ELR (cell line): ENCODE measurements around the gene RAB40C.

Source experiments
- DNase-seq: peaks from one replicate; pipeline ENCODE4 v3.0.0-alpha.2; 2015; ENCODE audit warnings: low read depth

The RAB40C gene

GRCh38 chr16:575354-576196 lies 14.3 kb upstream of the RAB40C start:
- DNase-seq, result no peak

GRCh38 chr16:576197-576822 lies 13.6 kb upstream of the RAB40C start:
- no peak for DNase-seq

DNA sequence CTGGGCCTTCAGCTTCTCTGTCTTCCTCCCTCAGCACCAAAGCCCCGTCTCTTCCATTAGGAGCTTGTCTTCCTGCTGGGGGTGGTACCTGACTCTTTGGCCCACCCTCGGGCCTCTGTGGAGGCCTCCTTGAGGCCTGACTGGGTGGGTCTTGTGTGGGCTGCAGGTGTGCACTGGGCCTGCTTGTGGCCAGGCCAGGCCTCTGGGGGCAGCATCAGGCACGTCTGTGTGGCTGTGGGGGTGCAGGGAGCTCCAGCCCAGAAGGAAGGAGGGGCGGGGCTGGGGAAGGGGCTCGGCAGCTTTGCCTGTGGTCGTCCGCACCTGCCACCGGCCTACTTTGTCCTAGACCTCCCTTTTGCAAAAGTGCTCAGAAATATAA lies 13.1 kb upstream of the RAB40C start:
- no peak for DNase-seq

GRCh38 chr16:577796-578195 lies 12.1 kb upstream of the RAB40C start:
- DNase-seq, result no peak

DNA sequence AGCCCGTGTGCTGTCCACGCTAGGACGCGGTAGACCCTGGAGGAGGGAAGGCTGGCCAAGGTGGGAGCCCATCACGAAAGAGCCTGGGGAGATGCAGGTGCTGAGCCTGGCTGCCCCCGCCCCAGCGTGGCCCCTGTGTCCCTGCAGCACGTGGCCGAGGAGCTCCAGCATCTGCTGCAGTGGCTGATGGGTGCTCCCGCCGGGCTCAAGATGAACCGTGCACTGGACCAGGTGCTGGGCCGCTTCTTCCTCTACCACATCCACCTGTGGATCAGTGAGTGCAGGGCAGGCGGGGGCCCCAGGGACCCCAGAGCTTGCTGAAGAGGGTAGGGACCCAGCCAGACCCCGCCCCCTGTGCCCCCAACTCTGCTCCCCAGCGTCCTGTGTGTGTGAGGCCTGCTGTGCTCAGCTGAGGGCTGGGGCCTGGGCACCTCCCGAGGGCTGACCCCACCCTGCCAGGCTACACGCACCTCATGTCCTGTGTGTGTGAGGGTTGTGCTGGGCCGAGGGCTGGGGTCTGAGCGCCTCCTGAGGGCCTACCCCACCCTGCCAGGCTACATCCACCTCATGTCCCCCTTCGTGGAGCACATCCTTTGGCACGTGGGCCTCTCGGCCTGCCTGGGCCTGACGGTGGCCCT lies 11.5 kb upstream of the RAB40C start:
- no peak for DNase-seq

DNA sequence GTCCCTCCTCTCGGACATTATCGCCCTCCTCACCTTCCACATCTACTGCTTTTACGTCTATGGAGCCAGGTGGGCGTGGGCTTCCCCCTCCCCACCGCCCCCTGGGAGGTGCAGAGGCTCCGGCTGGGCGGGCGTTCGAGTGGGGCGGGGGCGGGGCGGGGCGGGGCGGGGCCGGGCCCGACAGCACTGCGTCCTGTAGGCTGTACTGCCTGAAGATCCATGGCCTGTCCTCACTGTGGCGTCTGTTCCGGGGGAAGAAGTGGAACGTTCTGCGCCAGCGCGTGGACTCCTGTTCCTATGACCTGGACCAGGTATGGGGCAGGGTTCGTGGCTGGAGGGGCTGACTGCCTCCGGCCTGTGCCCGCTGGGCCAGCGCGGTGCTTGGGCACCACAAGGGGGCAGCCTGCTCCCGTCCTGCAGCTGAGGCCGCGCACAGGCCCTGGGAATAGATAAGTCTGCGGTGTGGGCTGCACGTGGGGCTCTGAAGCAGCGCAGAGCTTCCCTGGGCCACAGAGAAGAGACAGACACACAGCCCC lies 10.9 kb upstream of the RAB40C start:
- peak; percentile 62 for DNase-seq

- DNase-seq, result no peak
Measured at GRCh38 chr16:580141-580945, 9.5 kb upstream of the RAB40C start.

GRCh38 chr16:580946-581498 lies 8.8 kb upstream of the RAB40C start:
- no peak for DNase-seq

DNA sequence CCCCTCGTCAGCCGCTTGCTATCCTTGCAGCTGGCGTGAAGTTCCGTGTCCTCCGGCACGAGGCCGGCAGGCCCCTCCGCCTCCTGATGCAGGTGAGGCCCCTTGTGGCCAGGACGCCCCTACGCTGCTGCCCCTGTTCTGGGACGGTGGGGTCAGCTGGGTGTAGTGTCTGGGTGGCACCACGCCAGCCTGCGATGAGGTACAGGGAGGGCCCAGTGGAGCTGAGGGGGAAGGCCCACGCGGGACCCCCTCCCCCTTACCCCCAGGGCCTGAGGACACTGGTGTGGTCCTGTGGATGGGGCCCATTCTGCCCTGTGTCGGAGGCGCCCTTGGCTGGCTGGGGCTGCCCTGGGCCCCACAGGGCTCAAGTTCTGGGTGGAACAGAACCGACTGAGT lies 7.7 kb upstream of the RAB40C start:
- DNase-seq, result no peak

DNA sequence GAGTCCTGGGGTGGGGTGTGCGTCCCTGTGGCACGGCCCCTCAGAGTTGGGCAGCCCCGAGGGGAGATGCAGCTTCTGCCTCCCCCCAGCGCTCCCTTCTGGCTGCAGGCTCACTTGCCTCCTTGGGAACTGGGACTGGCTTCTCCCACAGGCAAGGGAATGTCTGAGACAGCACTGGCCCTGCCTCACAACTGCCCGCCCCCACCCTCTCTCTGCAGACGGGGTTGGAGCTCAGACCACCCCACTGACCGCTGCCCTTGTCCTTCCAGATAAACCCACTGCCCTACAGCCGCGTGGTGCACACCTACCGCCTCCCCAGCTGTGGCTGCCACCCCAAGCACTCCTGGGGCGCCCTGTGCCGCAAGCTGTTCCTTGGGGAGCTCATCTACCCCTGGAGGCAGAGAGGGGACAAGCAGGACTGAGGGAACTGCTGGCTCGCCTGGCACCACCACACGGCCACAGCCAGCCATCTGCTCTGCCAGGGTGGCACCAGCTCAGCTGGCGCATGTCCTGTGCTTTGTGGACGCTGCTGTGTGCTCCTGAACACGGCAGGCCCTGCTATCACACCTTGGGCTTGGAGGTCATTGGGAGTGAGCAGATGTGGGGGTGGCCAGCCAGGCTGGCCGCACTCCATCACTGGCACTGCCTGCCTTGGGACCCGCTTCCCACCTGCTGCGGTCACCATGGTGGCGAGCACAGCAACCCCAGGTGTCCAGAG lies 7.1 kb upstream of the RAB40C start:
- no peak for DNase-seq

GRCh38 chr16:583470-583814 lies 6.4 kb upstream of the RAB40C start:
- DNase-seq, result no peak

GRCh38 chr16:583815-584591 lies 5.9 kb upstream of the RAB40C start:
- DNase-seq, result no peak

DNA sequence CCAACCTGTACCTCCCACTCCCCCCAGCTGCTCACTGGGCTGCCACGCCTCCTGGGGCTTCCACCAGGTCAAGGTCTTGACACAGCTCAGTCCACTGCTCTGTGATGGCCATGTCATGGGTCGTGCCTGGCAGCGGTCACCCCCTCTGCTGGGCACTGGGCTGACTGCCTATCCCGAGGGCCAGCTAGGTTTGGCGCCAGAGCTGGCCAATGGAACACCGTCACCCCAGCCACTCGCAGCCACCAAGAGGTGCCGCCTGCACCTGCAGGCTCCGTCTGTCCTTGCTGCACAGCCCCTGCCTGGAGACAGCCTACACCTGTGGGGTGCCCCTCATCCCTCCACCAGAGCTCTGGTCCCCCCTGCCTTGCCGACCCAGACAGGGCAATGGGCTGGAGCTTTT lies 4.5 kb upstream of the RAB40C start:
- no peak for DNase-seq

DNA sequence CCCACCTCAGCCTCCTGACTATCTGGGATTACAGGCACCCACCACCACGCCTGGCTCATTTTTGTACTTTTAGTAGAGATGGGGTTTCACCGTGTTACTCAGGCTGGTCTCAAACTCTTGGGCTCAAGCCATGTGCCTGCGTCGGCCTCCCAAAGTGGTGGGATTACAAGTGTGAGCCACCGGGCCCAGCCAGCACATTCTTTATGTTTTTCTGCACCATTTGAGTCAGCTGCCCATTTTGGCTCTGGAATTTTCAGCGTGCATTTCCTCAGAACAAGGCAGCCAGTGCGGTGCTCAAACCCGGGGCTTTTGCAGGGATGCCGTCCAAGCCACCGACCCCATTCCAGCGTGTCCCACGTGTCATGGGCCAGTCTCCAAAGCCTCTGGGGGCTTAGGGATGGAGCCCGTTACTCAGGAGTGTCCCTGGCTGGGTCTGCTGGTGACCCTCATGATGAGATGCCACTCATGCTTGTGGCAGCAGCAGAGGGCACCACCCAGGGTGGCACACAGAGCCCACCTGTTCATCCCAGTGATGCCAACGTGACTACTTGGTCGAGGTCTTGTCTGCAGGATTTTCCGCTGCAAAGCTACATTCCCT lies 3.7 kb upstream of the RAB40C start:
- no peak for DNase-seq

DNA sequence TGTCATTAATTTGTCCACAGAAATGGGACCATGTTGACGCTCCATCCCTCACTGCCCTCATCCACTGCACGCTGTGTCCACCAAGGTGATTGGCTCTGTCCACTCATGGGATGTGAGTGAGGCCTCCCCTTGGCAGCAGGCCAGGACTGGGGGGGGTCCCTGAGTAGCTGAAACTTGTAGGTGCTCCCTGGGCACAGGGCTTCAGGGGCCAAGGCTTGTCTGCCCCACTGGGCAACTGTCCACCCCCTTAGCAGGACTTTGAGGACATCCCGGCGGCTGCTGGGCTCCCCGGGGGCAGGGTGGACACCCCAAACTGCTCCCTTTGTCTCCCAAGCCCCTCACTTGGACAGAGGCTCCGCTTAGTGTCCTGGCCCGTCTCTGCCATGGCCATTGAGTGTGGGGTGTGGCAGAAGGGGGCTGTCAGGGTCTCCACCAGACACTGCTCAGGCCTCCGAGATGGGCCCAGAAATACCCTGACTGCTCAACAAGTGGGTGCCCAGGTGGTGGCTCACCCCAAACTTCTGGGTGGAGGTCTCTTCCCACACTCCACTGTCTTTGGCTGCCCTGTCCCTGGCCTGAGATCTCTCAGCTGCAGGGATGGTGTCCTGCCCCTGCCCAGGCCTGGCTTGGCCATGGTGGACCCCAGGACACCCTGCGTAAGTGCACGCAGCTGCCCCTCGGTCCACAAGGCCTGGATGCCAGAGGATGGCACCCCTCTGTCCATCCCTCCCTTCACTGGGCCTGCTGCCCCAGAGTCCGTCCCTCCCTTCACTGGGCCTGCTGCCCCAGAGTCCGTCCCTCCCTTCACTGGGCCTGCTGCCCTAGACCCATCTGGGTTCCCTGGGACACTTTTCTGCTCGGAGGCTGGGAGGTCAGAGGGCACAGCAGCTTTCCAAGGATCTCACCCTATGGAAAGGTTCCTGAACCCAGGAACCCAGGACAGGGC lies 2.9 kb upstream of the RAB40C start:
- DNase-seq, result no peak

- DNase-seq, result peak; percentile 75
Measured at GRCh38 chr16:588639-588888, 1.3 kb upstream of the RAB40C start.

- peak; percentile 92 for DNase-seq
Measured at GRCh38 chr16:588889-589657, 793 bp upstream of the RAB40C start.

DNA sequence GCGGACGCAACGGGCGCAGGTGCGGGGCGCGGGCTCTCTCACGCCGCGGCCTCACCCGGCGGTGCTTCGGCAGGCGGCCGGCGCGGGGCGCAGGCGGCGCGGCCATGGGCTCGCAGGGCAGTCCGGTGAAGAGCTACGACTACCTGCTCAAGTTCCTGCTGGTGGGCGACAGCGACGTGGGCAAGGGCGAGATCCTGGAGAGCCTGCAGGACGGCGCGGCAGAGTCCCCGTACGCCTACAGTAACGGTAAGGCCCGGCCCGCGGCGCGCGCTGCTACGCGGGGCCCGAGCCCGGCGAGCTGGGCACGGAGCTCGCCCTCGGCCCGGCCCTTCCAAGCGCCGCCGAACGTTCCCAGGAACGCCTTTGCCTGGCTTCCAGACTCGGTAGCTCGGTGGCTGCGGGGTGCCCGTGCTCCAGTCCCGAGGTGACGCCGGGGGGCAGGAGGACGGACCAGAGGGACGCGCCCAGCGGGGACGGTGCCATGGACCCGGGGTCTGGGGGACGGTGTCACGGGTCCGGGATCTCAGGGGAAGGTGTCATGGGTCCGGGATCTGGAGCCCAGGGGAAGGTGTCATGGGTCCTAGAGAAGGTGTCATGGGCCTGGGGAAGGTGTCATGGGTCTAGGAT lies 435 bp downstream of the RAB40C start:
- peak; percentile 44 for DNase-seq
